ENCODE measurements around the gene TMEM91.

GRCh38 chr19:41328157-41328841 lies 48.0 kb upstream of the TMEM91 start:
- TF ChIP-seq, protein P1, sequence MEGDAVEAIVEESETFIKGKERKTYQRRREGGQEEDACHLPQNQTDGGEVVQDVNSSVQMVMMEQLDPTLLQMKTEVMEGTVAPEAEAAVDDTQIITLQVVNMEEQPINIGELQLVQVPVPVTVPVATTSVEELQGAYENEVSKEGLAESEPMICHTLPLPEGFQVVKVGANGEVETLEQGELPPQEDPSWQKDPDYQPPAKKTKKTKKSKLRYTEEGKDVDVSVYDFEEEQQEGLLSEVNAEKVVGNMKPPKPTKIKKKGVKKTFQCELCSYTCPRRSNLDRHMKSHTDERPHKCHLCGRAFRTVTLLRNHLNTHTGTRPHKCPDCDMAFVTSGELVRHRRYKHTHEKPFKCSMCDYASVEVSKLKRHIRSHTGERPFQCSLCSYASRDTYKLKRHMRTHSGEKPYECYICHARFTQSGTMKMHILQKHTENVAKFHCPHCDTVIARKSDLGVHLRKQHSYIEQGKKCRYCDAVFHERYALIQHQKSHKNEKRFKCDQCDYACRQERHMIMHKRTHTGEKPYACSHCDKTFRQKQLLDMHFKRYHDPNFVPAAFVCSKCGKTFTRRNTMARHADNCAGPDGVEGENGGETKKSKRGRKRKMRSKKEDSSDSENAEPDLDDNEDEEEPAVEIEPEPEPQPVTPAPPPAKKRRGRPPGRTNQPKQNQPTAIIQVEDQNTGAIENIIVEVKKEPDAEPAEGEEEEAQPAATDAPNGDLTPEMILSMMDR (conservative IDR thresholded peaks at IDR 0.05 in 1 of 2, IDR thresholded peaks at IDR 0.05 in 1 of 2; ENCODE audit: low read depth in 1 of 2, low read length in 2 of 2), result no peak
- TF ChIP-seq EZH2 (IDR thresholded peaks at IDR 0.05; ENCODE audit: low read length, missing control alignments), result no peak

Data from fibroblast of lung (primary cell).